K562 (cell line): ENCODE data around the gene ZNF485. TPM values are rescaled to one million over a fixed set of nuclear protein-coding genes. Genes with fewer than 3 reads are reported as not detected.

ENCODE experiments used
- ATF1 ChIP-seq, 2 experiments: fragments of 450-650 bp in 1 of 2; IDR thresholded peaks; 2 replicates each; pipeline ENCODE4 v1.6.1; 2016; ENCODE audit warnings: missing compliant biosample characterization in 1 of 2, missing genetic modification characterization in 1 of 2
- CBFA2T3 ChIP-seq: fragments of 450-650 bp; IDR thresholded peaks from 2 replicates; pipeline ENCODE4 v1.6.1; 2017
- CSDE1 ChIP-seq, 2 experiments: fragments of 450-650 bp; IDR thresholded peaks; 2 replicates each; pipeline ENCODE4 v1.6.1; 2016; ENCODE audit warnings: mild to moderate bottlenecking in 1 of 2
- FOXM1 ChIP-seq, 2 experiments: fragments of 450-650 bp in 1 of 2; sonication (generic) in 1 of 2; formaldehyde crosslinking in 1 of 2; IDR thresholded peaks; 2 replicates each; pipeline versions ENCODE4 v1.6.1 to v1.9.0; 2017 to 2022; ENCODE audit warnings: low read depth in 2 of 2, mild to moderate bottlenecking in 2 of 2, missing genetic modification reagents in 1 of 2, moderate library complexity in 1 of 2
- HMG20B ChIP-seq: fragments of 250-450 bp; sonication (Bioruptor Pico); IDR thresholded peaks from 2 replicates; pipeline ENCODE4 v1.5.0; 2021; ENCODE audit warnings: mild to moderate bottlenecking
- MTA3 ChIP-seq: fragments of 450-650 bp; formaldehyde crosslinking; IDR thresholded peaks from 2 replicates; pipeline ENCODE4 v1.6.1; 2017; ENCODE audit warnings: mild to moderate bottlenecking, borderline replicate concordance
- NCOA4 ChIP-seq: fragments of 450-650 bp; IDR thresholded peaks from 2 replicates; pipeline ENCODE4 v1.6.1; 2018; ENCODE audit warnings: mild to moderate bottlenecking; ENCODE audit not compliant: partially characterized antibody
- NFRKB ChIP-seq: fragments of 450-650 bp; IDR thresholded peaks from 2 replicates; pipeline ENCODE4 v1.6.1; 2016; ENCODE audit warnings: low read depth
- RBM17 ChIP-seq: fragments of 200-400 bp; formaldehyde crosslinking; IDR thresholded peaks from 2 replicates; pipeline ENCODE4 v1.6.1; 2017; ENCODE audit warnings: low read depth, mild to moderate bottlenecking, low read length, borderline replicate concordance
- RBM39 ChIP-seq: fragments of 200-400 bp; formaldehyde crosslinking; optimal IDR thresholded peaks from 2 replicates; pipeline ENCODE3; 2018; ENCODE audit warnings: low read depth, low read length
- RUNX1 ChIP-seq: sonication (generic); IDR thresholded peaks from 2 replicates; pipeline ENCODE4 v1.6.1; 2016; ENCODE audit warnings: antibody characterized with exemption, low read depth
- SMC3 ChIP-seq: conservative IDR thresholded peaks from 2 replicates; pipeline ENCODE4 v1.6.1; 2011; ENCODE audit warnings: low read depth, low read length, improper control_type of control experiment; ENCODE audit not compliant: insufficient read depth
- SRSF7 ChIP-seq: fragments of 200-400 bp; formaldehyde crosslinking; optimal IDR thresholded peaks from 2 replicates; pipeline ENCODE3; 2017; ENCODE audit warnings: mild to moderate bottlenecking, low read depth, low read length
- TAF15 ChIP-seq: fragments of 200-400 bp; formaldehyde crosslinking; IDR thresholded peaks from 2 replicates; pipeline ENCODE4 v1.6.1; 2017; ENCODE audit warnings: mild to moderate bottlenecking, low read depth, low read length, moderate library complexity
- U2AF2 ChIP-seq: fragments of 200-400 bp; formaldehyde crosslinking; optimal IDR thresholded peaks from 2 replicates; pipeline ENCODE3; 2017; ENCODE audit warnings: low read depth, mild to moderate bottlenecking, low read length
- ZNF12 ChIP-seq: sonication (generic); formaldehyde crosslinking; IDR thresholded peaks from 2 replicates; pipeline ENCODE4 v1.4.0; 2020; ENCODE audit warnings: mild to moderate bottlenecking, missing genetic modification reagents
- ZNF197 ChIP-seq: fragments of 200-800 bp; sonication (Bioruptor generic); IDR thresholded peaks from 2 replicates; pipeline ENCODE4 v1.6.1; 2016; ENCODE audit warnings: low read depth, missing genetic modification characterization, missing compliant biosample characterization
- ZNF239 ChIP-seq: fragments of 250-450 bp; sonication (Bioruptor Pico); IDR thresholded peaks from 2 replicates; pipeline ENCODE4 v1.4.0; 2020; ENCODE audit warnings: mild to moderate bottlenecking
- polyA plus RNA-seq, 8 experiments: library from polyadenylated mRNA; depleted of rRNA in 4 of 8; stranded (reverse) in 5 of 8; unstranded in 3 of 8; fragments of >200 nt; fragmentation: Nextera tagmentation in 2 of 8; fragmentation: Illumina TruSeq in 1 of 8; extraction: Ambion mirVana in 2 of 8; extraction: Trizol in 1 of 8; gene quantifications; 2 replicates each; pipeline versions ENCODE4 v1.2.1 to v1.2.3, GENCODE V29; 2011 to 2014; ENCODE audit warnings: inconsistent platforms in 1 of 8, missing spikeins in 1 of 8
- total RNA-seq, 7 experiments: library from RNA; depleted of rRNA in 6 of 7; stranded (reverse); fragments of >200 nt in 6 of 7; fragmentation: Illumina TruSeq in 2 of 7; extraction: Trizol in 2 of 7; gene quantifications; 2 replicates each; pipeline versions ENCODE4 v1.2.1 to v1.2.3, GENCODE V29; 2011 to 2021; ENCODE audit warnings: low replicate concordance in 1 of 7
- TF ChIP-seq, protein P1 (sequence below): fragments of 450-650 bp; formaldehyde crosslinking; IDR thresholded peaks from 2 replicates; pipeline ENCODE4 v1.4.0; 2020; ENCODE audit warnings: mild to moderate bottlenecking, moderate library complexity
- TF ChIP-seq, protein P2 (sequence below): fragments of 450-650 bp; IDR thresholded peaks from 2 replicates; pipeline ENCODE4 v1.6.1; 2016; ENCODE audit warnings: missing biosample characterization, missing genetic modification characterization
- TF ChIP-seq, protein P3 (sequence below): sonication (generic); formaldehyde crosslinking; IDR thresholded peaks from 2 replicates; pipeline ENCODE4 v1.8.0; 2022; ENCODE audit warnings: missing genetic modification reagents, mild to moderate bottlenecking, borderline replicate concordance
- TF ChIP-seq, protein P4 (sequence below): sonication (generic); formaldehyde crosslinking; IDR thresholded peaks from 2 replicates; pipeline ENCODE4 v1.8.1; 2023; ENCODE audit warnings: mild to moderate bottlenecking, missing genetic modification reagents

Gene ZNF485
- total and polyA plus RNA-seq, 9 of the 15 experiments (the other 6 are each of a cell fraction or from before 2014, with no cell fraction given): 8.0 to 18.7 (median 11.9) TPM

DNA sequence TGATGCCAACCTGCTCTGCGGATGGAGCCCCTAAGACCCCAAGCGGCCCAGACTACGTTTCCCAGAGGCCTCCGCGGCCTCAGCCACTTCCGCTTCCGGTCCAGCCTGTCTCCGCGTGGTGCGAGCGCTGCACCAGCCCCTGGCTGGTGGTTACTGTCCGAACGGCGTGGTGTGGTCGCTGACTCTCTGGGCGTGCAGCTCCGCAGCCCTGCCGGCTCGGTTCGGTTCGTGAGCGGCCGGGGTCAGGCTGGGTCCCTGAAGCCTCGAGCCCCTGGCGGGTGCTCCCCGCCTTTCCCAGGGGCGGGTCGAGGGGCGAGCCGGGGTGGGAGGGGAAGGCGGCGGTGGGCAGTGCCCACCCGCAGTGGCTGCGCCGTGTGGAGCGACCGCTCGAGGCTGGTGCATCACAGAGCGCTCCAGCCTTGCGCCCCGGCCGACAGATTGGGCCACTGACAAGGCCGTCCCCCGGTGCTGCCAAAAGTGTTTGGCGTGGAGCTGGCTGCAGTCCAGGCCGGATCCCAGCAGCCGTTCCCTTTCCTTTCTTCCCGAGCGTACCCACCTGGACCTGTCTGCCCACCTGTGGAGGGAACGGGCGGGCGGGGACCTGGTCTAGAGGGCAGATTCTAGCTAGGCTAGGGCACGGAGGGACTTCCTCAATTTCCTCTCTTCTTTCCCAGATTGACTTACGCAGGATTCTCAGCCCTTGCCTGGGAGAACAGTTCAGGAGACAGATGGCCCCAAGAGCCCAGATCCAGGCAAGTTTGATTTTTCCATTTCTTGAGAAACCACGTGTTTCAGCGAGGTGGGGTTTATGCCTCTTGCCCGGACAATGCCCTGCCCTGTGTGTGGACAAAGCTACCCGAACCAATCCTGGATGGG, at the start of gene ZNF485 (continued):
- TF ChIP-seq SMC3 (no peak), U2AF2 (no peak), MTA3 (no peak), FOXM1 (IDR thresholded peaks at IDR 0.05; ENCODE audit: low read depth) (no peak), FOXM1 (CRISPR knock-in tag; IDR thresholded peaks at IDR 0.05; ENCODE audit: low read depth) (no peak), RBM17 (no peak), ATF1 (CRISPR knock-in tag; IDR thresholded peaks at IDR 0.05) (no peak), ATF1 (tag; IDR thresholded peaks at IDR 0.05) (no peak; the same call in 1 of the 2 replicates), CSDE1 (IDR thresholded peaks at IDR 0.05) (no peak), TAF15 (no peak), CBFA2T3 (no peak), ZNF12 (no peak), NCOA4 (no peak), SRSF7 (no peak), RBM39 (no peak), HMG20B (CRISPR knock-in tag) (no peak), ZNF239 (CRISPR knock-in tag) (no peak), NFRKB (no peak), ZNF197 (CRISPR knock-in tag) (no peak), RUNX1 (no peak)
- TF ChIP-seq, protein P1, sequence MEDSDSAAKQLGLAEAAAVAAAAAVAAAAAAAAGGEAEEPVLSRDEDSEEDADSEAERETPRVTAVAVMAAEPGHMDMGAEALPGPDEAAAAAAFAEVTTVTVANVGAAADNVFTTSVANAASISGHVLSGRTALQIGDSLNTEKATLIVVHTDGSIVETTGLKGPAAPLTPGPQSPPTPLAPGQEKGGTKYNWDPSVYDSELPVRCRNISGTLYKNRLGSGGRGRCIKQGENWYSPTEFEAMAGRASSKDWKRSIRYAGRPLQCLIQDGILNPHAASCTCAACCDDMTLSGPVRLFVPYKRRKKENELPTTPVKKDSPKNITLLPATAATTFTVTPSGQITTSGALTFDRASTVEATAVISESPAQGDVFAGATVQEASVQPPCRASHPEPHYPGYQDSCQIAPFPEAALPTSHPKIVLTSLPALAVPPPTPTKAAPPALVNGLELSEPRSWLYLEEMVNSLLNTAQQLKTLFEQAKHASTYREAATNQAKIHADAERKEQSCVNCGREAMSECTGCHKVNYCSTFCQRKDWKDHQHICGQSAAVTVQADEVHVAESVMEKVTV (CRISPR knock-in tag): no peak
- TF ChIP-seq, protein P2, sequence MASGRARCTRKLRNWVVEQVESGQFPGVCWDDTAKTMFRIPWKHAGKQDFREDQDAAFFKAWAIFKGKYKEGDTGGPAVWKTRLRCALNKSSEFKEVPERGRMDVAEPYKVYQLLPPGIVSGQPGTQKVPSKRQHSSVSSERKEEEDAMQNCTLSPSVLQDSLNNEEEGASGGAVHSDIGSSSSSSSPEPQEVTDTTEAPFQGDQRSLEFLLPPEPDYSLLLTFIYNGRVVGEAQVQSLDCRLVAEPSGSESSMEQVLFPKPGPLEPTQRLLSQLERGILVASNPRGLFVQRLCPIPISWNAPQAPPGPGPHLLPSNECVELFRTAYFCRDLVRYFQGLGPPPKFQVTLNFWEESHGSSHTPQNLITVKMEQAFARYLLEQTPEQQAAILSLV (tag): no peak
- TF ChIP-seq, protein P3, sequence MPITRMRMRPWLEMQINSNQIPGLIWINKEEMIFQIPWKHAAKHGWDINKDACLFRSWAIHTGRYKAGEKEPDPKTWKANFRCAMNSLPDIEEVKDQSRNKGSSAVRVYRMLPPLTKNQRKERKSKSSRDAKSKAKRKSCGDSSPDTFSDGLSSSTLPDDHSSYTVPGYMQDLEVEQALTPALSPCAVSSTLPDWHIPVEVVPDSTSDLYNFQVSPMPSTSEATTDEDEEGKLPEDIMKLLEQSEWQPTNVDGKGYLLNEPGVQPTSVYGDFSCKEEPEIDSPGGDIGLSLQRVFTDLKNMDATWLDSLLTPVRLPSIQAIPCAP: no peak
- TF ChIP-seq, protein P4, sequence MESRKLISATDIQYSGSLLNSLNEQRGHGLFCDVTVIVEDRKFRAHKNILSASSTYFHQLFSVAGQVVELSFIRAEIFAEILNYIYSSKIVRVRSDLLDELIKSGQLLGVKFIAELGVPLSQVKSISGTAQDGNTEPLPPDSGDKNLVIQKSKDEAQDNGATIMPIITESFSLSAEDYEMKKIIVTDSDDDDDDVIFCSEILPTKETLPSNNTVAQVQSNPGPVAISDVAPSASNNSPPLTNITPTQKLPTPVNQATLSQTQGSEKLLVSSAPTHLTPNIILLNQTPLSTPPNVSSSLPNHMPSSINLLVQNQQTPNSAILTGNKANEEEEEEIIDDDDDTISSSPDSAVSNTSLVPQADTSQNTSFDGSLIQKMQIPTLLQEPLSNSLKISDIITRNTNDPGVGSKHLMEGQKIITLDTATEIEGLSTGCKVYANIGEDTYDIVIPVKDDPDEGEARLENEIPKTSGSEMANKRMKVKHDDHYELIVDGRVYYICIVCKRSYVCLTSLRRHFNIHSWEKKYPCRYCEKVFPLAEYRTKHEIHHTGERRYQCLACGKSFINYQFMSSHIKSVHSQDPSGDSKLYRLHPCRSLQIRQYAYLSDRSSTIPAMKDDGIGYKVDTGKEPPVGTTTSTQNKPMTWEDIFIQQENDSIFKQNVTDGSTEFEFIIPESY (CRISPR knock-in tag): no peak
